ENCODE measurements around the gene ITIH2. TPM values are rescaled to one million over a fixed set of nuclear protein-coding genes. Genes with fewer than 3 reads are reported as not detected.

ITIH2 gene
- total and polyA plus RNA-seq, 7 donors = not detected

GRCh38 chr10:7717767-7718166 is 14.7 kb downstream of the ITIH2 start:
- Histone ChIP-seq H3K9me3 (no peaks in the 10 kb centered on the region), H3K36me3 (no peaks in the 10 kb centered on the region), H3K4me3 (no peak overlapping the region), H3K27ac (no peak overlapping the region), H3K27me3 (no peaks in the 10 kb centered on the region), H3K4me1 (no peaks in the 10 kb centered on the region)
- no peak for DNase-seq
- TF ChIP-seq EP300 (IDR thresholded peaks at IDR 0.05) (no peak), POLR2A (IDR thresholded peaks at IDR 0.05) (no peak), POLR2AphosphoS5 (IDR thresholded peaks at IDR 0.05) (no peak), CTCF (IDR thresholded peaks at IDR 0.05) (no peak)
- intact Hi-C loops (cut with DNase I) = no loop called here
- 70 to 88% methylated on average over 5 of the region's 5 CpGs for WGBS, 2 donors

GRCh38 chr10:7718685-7719084 is 15.6 kb downstream of the ITIH2 start:
- H3K4me1 ChIP-seq = no peaks in the 10 kb centered on the region
- no peak overlapping the region for H3K4me3 ChIP-seq

GRCh38 chr10:7720478-7720877 is 17.4 kb downstream of the ITIH2 start:
- no peak overlapping the region for H3K27ac ChIP-seq
- DNase-seq = no peak
- H3K9me3 ChIP-seq = no peaks in the 10 kb centered on the region
- intact Hi-C loops (cut with DNase I) = no loop called here
- H3K4me3 ChIP-seq = no peak overlapping the region
- H3K4me1 ChIP-seq = no peaks in the 10 kb centered on the region
- H3K36me3 ChIP-seq = no peaks in the 10 kb centered on the region
- TF ChIP-seq EP300 (IDR thresholded peaks at IDR 0.05) (no peak), POLR2A (IDR thresholded peaks at IDR 0.05) (no peak), POLR2AphosphoS5 (IDR thresholded peaks at IDR 0.05) (no peak), CTCF (IDR thresholded peaks at IDR 0.05) (no peak)
- H3K27me3 ChIP-seq = no peaks in the 10 kb centered on the region
- WGBS, 2 donors = 79 to 84% methylated on average over 10 of the region's 10 CpGs

More at GRCh38 chr10:7718685-7719084, 15.6 kb downstream of the ITIH2 start:
- H3K36me3 ChIP-seq = no peaks in the 10 kb centered on the region
- WGBS, 2 donors = 83 to 88% methylated on average over 4 of the region's 4 CpGs
- H3K27me3 ChIP-seq = no peaks in the 10 kb centered on the region
- no peak overlapping the region for H3K27ac ChIP-seq
- H3K9me3 ChIP-seq = no peaks in the 10 kb centered on the region
- DNase-seq = no peak
- TF ChIP-seq POLR2AphosphoS5 (IDR thresholded peaks at IDR 0.05) (no peak), CTCF (IDR thresholded peaks at IDR 0.05) (no peak), POLR2A (IDR thresholded peaks at IDR 0.05) (no peak), EP300 (IDR thresholded peaks at IDR 0.05) (no peak)
- intact Hi-C loops (cut with DNase I) = no loop called here

- intact Hi-C loops (cut with DNase I) = no loop called here
- Histone ChIP-seq H3K36me3 (no peaks in the 10 kb centered on the region), H3K27ac (no peak overlapping the region), H3K4me1 (no peaks in the 10 kb centered on the region), H3K4me3 (no peak overlapping the region), H3K27me3 (no peaks in the 10 kb centered on the region), H3K9me3 (no peaks in the 10 kb centered on the region)
- DNase-seq = no peak
- 89 to 95% methylated on average over 18 of the region's 18 CpGs for WGBS, 2 donors
- TF ChIP-seq EP300 (IDR thresholded peaks at IDR 0.05) = no peak
- no peak for TF ChIP-seq POLR2A (IDR thresholded peaks at IDR 0.05)
- TF ChIP-seq POLR2AphosphoS5 (IDR thresholded peaks at IDR 0.05) = no peak
- no peak for TF ChIP-seq CTCF (IDR thresholded peaks at IDR 0.05)
Measured at GRCh38 chr10:7722927-7723529, 19.9 kb downstream of the ITIH2 start.

- Histone ChIP-seq H3K4me3 (no peak overlapping the region), H3K27ac (no peak overlapping the region), H3K9me3 (no peaks in the 10 kb centered on the region), H3K27me3 (no peaks in the 10 kb centered on the region), H3K4me1 (no peaks in the 10 kb centered on the region), H3K36me3 (no peaks in the 10 kb centered on the region)
- DNase-seq = no peak
- intact Hi-C loops (cut with DNase I) = no loop called here
- WGBS, 2 donors = 91 to 95% methylated on average over 13 of the region's 13 CpGs
- no peak for TF ChIP-seq EP300 (IDR thresholded peaks at IDR 0.05)
- TF ChIP-seq POLR2AphosphoS5 (IDR thresholded peaks at IDR 0.05) = no peak
- TF ChIP-seq CTCF (IDR thresholded peaks at IDR 0.05) = no peak
Measured at GRCh38 chr10:7734821-7735220, 31.7 kb downstream of the ITIH2 start.

Measured in sigmoid colon (tissue), 7 donors.